ENCODE data around the gene CX3CL1. TPM values are rescaled to one million over a fixed set of nuclear protein-coding genes. Genes with fewer than 3 reads are reported as not detected.

The CX3CL1 gene
- total and polyA plus RNA-seq, 12 donors = 1.9 to 14.1 (median 6.5) TPM

DNA sequence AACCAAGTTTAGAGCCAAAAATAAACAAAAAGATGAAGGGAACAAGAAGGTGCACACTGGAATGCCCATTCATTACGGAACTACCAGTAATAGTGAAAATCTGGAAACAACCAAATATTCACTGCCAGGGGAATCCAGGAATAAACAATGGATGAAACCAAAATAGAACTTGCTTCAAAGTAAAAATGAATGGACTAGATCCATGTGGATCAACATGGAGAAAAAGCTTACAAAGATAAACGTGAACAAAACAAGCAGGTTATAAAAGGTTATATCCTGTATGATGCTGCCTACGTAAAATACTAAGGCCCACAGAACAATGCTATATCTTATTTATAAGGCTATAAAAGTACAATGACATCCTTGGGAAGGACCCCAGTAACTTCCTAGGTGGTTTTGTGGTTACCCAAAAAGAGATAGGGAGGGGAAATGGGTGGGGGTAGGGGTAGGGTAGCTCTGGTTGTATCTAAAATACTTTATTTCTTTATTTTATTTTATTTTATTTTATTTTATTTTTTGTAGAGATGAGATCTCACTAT is 26.6 kb upstream of the CX3CL1 start:
- Histone ChIP-seq H3K36me3 (replicated peaks in 1 of 2) (no peaks in the 10 kb centered on the region), H3K9me3 (replicated peaks in 1 of 3) (no peaks in the 10 kb centered on the region), H3K27me3 (no peaks in the 10 kb centered on the region), H3K27ac (no peak overlapping the region), H3K4me3 (no peak overlapping the region), H3K4me1 (replicated peaks in 1 of 2) (no peaks in the 10 kb centered on the region)
- intact Hi-C loops (cut with DNase I) = no loop called here
- TF ChIP-seq POLR2A (IDR thresholded peaks at IDR 0.05) = no peak
- TF ChIP-seq CTCF (IDR thresholded peaks at IDR 0.05) = no peak
- DNase-seq = no peak
- WGBS, 4 donors = 62 to 81% (median 66%) methylated on average over 3 of the region's 3 CpGs

DNA sequence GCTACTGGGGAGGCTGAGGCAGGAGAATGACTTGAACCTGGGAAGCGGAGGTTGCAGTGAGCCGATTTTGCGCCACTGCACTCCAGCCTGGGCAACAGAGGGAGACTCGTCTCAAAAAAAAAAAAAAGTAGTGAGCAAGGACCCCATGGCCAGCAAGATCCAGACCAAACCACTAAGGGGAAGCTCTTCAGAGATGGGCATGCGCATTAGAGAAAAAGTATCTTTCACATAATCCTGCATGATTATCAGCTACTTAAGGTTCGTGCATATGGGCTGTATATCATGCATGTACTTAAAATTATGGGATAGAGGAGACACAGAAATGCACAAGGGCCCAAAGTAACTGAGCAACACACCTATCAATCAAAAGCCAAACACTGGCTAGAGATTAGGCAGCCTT is 24.4 kb upstream of the CX3CL1 start:
- WGBS, 4 donors = 76 to 87% (median 85%) methylated on average over 6 of the region's 6 CpGs
- Histone ChIP-seq H3K36me3 (replicated peaks in 1 of 2) (no peaks in the 10 kb centered on the region), H3K27ac (no peak overlapping the region), H3K9me3 (replicated peaks in 1 of 3) (no peaks in the 10 kb centered on the region), H3K4me3 (no peak overlapping the region), H3K4me1 (replicated peaks in 1 of 2) (no peaks in the 10 kb centered on the region), H3K27me3 (no peaks in the 10 kb centered on the region)
- DNase-seq = no peak
- intact Hi-C loops (cut with DNase I) = no loop called here
- TF ChIP-seq POLR2A (IDR thresholded peaks at IDR 0.05) = no peak
- no peak for TF ChIP-seq CTCF (IDR thresholded peaks at IDR 0.05)

- Histone ChIP-seq H3K27ac (no peak overlapping the region), H3K4me1 (replicated peaks in 1 of 2) (no peaks in the 10 kb centered on the region), H3K27me3 (no peaks in the 10 kb centered on the region), H3K9me3 (replicated peaks in 1 of 3) (no peaks in the 10 kb centered on the region), H3K36me3 (replicated peaks in 1 of 2) (no peaks in the 10 kb centered on the region), H3K4me3 (no peak overlapping the region)
- TF ChIP-seq POLR2A (IDR thresholded peaks at IDR 0.05) = no peak
- TF ChIP-seq CTCF (IDR thresholded peaks at IDR 0.05) = no peak
- intact Hi-C loops (cut with DNase I) = no loop called here
- WGBS, 4 donors = 73 to 89% (median 86%) methylated on average over 2 of the region's 2 CpGs
- no peak for DNase-seq
Observed at GRCh38 chr16:57348327-57348726, 24.0 kb upstream of the CX3CL1 start.

DNA sequence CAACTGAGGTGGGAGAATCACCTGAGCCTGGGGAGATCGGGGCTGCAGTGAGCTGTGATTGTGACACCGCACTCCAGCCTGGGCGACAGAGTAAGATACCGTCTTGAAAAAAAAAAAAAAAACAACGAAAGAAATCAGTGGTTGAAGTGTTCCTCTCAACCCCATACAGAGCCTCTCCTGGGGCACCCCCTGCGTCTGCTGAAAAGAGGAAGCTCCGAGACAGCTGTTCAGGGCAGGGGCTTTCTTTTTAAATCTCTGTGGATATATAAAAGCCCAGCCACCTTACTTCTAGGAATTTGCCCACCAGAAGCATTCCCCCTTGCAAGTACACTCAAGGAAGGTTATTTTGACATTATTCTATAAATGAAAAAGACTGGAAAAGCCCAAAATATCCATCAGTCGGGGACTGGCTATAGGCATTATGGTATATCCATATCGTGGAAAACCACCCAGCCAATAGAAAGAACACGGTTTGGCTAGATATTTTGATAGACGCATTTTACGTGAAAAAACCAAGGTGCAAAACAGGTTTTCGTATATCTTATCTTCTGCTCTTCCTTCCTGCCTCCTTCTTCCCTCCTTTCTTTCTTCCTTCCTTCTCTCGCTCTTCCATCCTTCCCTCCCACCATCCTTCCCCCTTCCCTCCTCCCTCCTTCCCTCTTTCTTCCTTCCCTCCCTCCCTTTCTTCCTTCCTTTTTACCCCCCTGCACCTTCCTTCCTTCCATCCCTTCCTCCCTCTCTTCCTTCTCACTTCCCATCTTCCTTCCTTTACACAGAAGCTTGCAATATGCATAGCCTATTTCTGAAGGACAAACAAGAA is 22.9 kb upstream of the CX3CL1 start:
- Histone ChIP-seq H3K36me3 (replicated peaks in 1 of 2) (no peaks in the 10 kb centered on the region), H3K4me3 (no peak overlapping the region), H3K4me1 (replicated peaks in 1 of 2) (no peaks in the 10 kb centered on the region), H3K27ac (no peak overlapping the region), H3K9me3 (replicated peaks in 1 of 3) (no peaks in the 10 kb centered on the region), H3K27me3 (no peaks in the 10 kb centered on the region)
- DNase-seq = peak in 1 of 7 donors; percentile 35
- 44 to 50% (median 49%) methylated on average over 14 of the region's 14 CpGs for WGBS, 4 donors
- TF ChIP-seq CTCF (IDR thresholded peaks at IDR 0.05) (no peak), POLR2A (IDR thresholded peaks at IDR 0.05) (no peak)
- intact Hi-C loops (cut with DNase I) = no loop called here
